OCI-LY3 (cell line): ENCODE measurements around the gene CALM3.

Experiments used
- EZH2phosphoT487 ChIP-seq: fragments of 200-600 bp; shearing (Covaris generic); IDR thresholded peaks from 2 replicates; pipeline ENCODE4 v1.6.1; 2018; ENCODE audit warnings: antibody characterized with exemption, mixed run types, low read depth
- TF ChIP-seq, protein P1 (sequence below): fragments of 200-600, 300-600 bp; sonication (generic); IDR thresholded peaks from 2 replicates; pipeline ENCODE4 v1.5.1; 2014; ENCODE audit warnings: antibody characterized with exemption, low read length, low read depth

DNA sequence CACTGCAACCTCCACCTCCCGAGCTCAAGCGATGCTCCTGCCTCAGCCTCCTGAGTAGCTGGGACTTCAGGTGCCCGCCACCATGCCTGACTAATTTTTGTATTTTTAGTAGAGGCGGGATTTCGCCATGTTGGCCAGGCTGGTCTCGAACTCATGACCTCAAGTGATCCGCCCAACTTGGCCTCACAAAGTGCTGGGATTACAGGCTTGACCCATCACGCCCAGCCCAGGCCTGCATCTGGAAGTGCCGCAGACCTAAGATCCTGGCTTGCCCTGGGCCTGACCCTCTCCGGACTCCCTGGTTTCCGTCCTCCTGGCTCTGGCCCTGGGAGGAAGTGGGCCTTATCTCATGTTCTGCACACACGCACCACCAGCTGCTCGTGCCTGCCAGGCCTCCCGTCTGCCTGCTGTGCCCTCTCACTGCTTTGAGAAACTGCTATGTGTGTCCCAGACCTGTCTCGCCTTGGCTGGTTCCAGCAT, 28.5 kb downstream of the CALM3 start:
- TF ChIP-seq, protein P1, sequence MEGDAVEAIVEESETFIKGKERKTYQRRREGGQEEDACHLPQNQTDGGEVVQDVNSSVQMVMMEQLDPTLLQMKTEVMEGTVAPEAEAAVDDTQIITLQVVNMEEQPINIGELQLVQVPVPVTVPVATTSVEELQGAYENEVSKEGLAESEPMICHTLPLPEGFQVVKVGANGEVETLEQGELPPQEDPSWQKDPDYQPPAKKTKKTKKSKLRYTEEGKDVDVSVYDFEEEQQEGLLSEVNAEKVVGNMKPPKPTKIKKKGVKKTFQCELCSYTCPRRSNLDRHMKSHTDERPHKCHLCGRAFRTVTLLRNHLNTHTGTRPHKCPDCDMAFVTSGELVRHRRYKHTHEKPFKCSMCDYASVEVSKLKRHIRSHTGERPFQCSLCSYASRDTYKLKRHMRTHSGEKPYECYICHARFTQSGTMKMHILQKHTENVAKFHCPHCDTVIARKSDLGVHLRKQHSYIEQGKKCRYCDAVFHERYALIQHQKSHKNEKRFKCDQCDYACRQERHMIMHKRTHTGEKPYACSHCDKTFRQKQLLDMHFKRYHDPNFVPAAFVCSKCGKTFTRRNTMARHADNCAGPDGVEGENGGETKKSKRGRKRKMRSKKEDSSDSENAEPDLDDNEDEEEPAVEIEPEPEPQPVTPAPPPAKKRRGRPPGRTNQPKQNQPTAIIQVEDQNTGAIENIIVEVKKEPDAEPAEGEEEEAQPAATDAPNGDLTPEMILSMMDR: no peak
- TF ChIP-seq EZH2phosphoT487: no peak
